PC-3 (cell line): ENCODE results near the gene LFNG.

Experiments used
- CTCF ChIP-seq: fragments of 300-600 bp; sonication (generic); conservative IDR thresholded peaks from 2 replicates; pipeline ENCODE4 v1.5.1; 2017; ENCODE audit warnings: antibody characterized with exemption, low read depth, mild to moderate bottlenecking, low read length
- EZH2 ChIP-seq: fragments of 300-600 bp; sonication (generic); IDR thresholded peaks from one replicate; pipeline ENCODE4 v1.6.1; 2017; ENCODE audit warnings: antibody characterized with exemption, mild to moderate bottlenecking, low read length; ENCODE audit not compliant: unreplicated experiment

- TF ChIP-seq EZH2, result no peak
- TF ChIP-seq CTCF, result no peak
Observed at GRCh38 chr7:2568521-2569223, 49.1 kb downstream of the LFNG start.
